NCI-H774 (cell line): ENCODE measurements around the gene SFMBT1.
"Not testable (repeated sequence)": the region's sequence is repeated elsewhere in the genome, so short reads cannot be mapped to it uniquely, and the experiment has no call there.

Experiments
- DNase-seq: peaks from one replicate; lab custom pipeline; 2025; lab: John Stamatoyannopoulos, UW

SFMBT1 gene

DNA sequence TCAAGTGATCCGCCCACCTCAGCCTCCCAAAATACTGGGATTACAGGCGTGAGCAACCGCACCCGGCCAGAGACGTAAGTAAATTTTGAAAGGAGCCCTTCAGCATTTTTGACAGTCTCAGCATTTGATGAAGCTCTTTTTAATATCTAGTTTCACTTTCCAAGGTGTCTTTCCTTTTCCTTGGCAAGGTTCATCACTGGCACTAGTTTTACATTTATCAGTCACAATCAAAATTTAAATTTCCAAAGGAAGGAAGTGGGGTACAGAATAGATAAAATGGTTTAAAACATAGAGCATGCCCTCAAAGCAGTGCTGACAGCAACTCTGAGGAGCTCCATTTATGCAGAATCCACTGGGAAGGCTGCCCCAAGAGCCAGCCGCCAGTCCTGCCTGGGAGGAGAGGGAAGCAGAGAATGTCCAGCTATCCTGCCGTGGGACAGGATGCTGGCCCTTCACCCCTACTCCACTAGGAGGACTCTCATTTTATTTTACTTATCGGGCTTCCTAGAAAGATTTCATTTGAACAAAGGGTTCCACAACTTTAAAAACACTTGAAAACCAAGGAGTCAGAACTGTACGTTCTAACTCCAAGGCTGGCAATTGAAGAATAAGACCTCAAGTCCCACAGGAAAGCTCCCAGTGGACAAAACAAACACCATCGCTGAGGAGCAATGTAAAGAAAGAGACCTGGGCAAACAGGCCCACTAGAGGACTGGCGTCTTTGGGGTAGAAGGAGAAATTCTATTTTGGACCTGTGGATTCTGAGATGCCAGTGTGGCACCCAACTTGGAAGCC is 9.9 kb downstream of the SFMBT1 start:
- no peak for DNase-seq

- not testable (repeated sequence) for DNase-seq
Observed at GRCh38 chr3:53035018-53035417, 10.9 kb downstream of the SFMBT1 start.

DNA sequence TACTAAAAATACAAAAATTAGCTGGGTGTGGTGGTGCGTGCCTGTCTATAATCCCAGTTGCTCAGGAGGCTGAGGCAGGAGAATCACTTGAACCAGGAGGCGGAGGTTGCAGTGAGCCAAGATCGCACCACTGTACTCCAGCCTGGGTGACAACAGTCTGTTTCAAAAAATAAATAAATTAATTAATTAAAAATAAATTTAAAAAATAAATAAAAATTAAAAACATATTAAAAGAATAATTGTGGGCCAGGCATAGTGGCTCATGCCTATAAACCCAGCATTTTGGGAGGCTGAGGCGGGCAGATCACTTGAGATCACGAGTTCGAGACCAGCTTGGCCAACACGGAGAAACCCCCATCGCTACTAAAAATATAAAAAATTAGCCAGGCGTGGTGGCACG is 11.5 kb downstream of the SFMBT1 start:
- not testable (repeated sequence) for DNase-seq

DNA sequence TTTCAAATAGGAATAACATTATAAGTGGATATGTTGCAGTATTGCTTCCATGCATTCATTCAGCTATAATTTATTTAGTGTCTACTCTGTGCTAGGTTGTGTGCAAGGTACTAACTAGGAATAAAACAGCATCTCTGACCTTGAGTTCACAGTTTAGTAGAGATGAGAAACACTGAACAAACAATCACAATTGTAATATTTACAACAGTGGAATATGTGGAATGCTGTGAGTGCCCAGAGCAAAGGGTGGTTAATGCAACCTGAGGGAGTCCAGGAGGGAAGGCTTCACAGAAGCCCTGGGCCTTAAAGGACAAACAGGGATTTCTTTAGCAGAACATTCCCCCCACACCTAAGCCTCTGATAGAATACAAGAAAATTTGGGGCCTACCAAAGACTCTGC is 13.3 kb downstream of the SFMBT1 start:
- no peak for DNase-seq

DNA sequence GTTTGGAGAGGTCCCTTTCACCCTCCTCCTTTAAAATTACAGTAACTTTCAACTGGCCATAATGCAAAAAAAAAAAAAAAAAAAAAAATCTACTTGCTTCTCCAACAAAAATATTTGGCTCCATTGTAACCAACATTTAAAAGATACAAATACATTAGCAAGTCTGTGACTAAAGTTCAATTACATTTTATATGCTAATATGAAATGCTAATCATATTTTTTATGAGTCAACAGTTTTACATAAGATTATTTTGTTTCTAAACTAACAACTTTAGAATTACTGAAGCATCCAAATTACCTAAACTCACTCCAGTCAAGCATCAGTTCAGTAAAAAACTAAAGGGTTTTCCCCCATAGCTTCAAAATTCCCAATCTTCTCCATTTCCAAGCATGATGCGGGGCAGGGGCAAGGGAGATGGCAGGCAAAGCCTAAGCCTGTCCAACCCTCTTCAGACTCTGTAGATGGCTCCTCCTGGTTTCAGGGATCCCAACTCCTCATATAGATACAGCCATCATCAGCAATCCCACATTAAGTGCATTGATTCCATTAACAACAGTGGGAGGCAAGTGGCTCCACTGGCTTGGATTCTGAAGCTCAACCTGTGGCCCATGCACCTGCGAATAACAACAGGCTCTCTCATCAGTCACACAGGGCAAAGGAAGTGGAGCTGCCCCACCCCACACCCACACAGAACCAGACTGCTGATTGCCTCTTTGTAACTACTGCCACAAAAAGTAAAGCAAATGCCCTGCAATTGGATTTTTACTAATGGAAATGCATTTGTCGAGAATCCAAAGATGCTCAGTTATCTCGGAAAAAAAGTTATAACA is 15.0 kb downstream of the SFMBT1 start:
- DNase-seq, result no peak

DNA sequence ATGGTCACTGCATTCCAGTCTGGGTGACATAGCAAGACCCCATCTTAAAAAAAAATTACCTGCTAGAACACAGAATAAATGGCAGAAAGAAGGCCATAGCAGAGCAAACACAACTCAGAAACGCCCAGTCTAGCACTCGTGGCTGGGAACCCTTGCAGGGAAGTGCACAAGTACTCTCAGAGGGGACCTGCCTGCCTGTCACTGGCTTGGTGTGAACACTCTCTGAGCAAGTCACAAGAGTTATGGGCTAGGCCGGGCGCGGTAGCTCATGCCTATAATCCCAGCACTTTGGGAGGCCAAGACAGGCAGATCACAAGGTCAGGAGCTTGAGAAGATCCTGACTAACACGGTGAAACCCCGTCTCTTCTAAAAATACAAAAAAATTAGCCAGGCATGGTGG is 17.2 kb downstream of the SFMBT1 start:
- DNase-seq, result no peak

GRCh38 chr3:53027254-53027844 is 18.5 kb downstream of the SFMBT1 start:
- DNase-seq, result no peak

GRCh38 chr3:53026382-53027162 is 19.3 kb downstream of the SFMBT1 start:
- no peak for DNase-seq

GRCh38 chr3:53024315-53024714 is 21.6 kb downstream of the SFMBT1 start:
- no peak for DNase-seq

GRCh38 chr3:53023072-53023823 is 22.6 kb downstream of the SFMBT1 start:
- no peak for DNase-seq

DNA sequence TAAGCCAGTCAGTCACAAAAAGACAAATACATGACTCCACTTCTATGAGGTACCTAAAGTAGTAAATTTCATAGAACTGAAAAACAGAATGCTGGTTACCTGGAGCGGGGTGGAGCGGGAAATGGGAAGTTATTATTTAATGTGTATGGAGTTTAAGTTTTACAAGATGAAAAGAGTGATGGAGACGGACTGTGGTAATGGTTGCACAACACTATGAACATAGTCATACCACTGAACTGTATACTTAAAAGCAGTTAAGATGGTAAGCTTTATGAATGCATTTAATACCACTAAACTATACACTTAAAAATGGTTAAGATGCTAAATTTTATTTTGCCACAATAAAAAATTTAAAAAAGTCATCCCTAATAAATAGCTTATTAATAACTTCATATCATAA is 23.2 kb downstream of the SFMBT1 start:
- no peak for DNase-seq

DNA sequence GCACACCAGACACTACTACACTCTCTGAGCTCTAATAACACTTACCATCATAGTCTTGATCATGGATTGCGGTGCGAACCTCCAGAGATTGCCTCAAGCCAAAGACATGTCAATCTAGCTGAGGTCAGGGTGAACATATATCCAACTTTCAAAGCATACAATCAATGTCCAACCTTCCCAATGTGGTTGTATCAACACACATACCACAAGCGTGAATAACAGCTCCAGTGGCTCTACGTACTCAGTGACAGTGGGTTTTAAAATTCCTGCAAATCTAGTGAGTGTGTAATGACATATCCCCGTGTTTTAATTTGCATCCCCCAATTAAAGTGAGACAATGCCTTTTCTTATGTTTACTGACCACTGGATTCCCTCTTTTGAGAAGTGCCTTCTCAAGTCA is 29.6 kb downstream of the SFMBT1 start:
- DNase-seq, result no peak

GRCh38 chr3:53011324-53011723 is 34.5 kb downstream of the SFMBT1 start:
- DNase-seq, result no peak

- DNase-seq, result no peak
Observed at GRCh38 chr3:53009826-53010539, 35.9 kb downstream of the SFMBT1 start.

DNA sequence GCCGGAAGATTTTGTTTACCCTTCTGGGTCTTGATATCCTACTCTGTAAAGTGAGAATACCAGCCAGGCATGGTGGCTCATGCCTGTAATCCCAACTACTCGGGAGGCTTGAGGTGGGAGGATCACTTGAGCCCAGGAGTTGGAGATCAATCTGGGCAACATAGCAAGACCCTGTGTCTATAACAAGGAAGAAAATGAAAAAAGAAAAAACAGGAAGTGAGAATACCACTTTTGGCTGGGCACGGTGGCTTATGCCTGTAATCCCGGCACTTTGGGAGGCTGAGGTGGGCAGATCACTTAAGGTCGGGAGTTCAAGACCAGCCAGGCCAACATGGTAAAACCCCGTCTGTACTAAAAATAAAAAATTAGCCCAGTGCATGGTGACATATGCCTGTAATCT is 36.9 kb downstream of the SFMBT1 start:
- no peak for DNase-seq

DNA sequence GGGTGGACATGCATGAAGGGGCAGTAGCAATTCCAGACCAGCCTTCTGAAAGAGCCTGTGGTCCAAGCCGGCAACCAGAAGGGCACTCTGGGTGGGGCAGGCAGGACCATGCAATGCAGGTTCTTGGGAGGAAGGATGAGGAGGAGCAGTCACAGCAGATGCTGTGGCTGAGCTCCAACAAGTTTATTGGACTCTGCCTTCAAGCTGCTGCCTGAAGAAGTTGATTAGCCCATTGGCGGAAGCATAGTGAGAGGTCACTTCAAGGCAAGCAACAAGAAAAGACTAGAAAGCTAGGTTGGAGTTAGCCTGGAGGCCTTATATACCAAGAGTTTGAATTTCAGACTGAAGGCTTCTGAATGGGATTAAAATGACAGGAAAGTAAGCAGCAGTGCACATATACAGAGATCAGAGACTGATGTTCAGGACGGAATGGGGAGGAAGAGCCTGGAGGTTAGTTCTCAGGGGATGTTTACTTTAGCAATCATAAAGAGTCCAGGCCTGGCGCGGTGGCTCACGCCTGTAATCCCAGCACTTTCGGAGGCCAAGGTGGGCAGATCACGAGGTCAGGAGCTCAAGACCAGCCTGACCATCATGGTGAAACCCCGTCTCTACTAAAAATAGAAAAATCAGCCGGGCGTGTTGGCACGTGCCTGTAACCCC is 39.9 kb downstream of the SFMBT1 start:
- no peak for DNase-seq

DNA sequence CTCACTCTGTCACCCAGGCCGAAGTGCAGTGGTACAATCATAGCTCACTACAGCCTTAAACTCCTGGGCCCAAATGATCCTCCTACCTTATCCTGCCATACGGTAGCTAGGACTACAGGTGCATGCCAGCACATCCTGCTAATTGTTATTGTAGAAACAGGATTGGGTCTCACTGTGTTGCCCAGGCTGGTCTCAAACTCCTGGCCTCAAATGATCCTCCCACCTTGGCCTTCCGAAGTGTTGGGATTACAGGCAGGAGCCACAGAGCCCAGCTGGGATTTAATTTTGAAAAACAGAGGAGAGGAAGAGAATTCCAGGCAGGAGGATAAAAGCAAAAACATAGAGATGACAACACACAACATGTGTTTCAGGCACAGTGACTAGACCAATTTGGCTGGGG is 40.5 kb downstream of the SFMBT1 start:
- DNase-seq, result no peak

GRCh38 chr3:53003320-53003719 is 42.6 kb downstream of the SFMBT1 start:
- DNase-seq, result no peak

GRCh38 chr3:52998771-52999513 is 46.9 kb downstream of the SFMBT1 start:
- no peak for DNase-seq
